ENCODE measurements around the gene FOXD1.
A peak's percentile ranks its signal among the peaks of the same experiment; 100 is the strongest.

Gene FOXD1

GRCh38 chr5:73441378-73441777, 7.2 kb downstream of the FOXD1 start:
- H3K4me3 ChIP-seq (ENCODE audit: low read length in 2 of 2) = no peak overlapping the region
- H3K36me3 ChIP-seq (ENCODE audit: control insufficient read depth in 2 of 2, insufficient read depth in 2 of 2, low read length in 2 of 2) = no peaks in the 10 kb centered on the region
- no peaks in the 10 kb centered on the region for H3K9me3 ChIP-seq (ENCODE audit: control insufficient read depth in 2 of 2, low read length in 2 of 2)
- no peak overlapping the region for H3K27ac ChIP-seq (ENCODE audit: low read depth in 2 of 2, low read length in 2 of 2)
- peaks cover 9 to 12% of the 10 kb centered on the region in 2 donors for H3K4me1 ChIP-seq (ENCODE audit: control insufficient read depth in 2 of 2, insufficient read depth in 2 of 2, low read length in 2 of 2)
- H3K9ac ChIP-seq (ENCODE audit: low read depth in 1 of 2, low read length in 2 of 2) = no peak overlapping the region
- H3K27me3 ChIP-seq (ENCODE audit: control insufficient read depth in 2 of 2, insufficient read depth in 2 of 2, low read length in 2 of 2) = peaks cover 83 to 96% of the 10 kb centered on the region in 2 donors

- Histone ChIP-seq H3K9me3 (ENCODE audit: control insufficient read depth in 2 of 2, low read length in 2 of 2) (no peaks in the 10 kb centered on the region), H3K4me1 (ENCODE audit: control insufficient read depth in 2 of 2, insufficient read depth in 2 of 2, low read length in 2 of 2) (peaks cover 9 to 12% of the 10 kb centered on the region in 2 donors), H3K9ac (ENCODE audit: low read depth in 1 of 2, low read length in 2 of 2) (no peak overlapping the region)
These were observed 8.3 kb downstream of the FOXD1 start for GRCh38 chr5:73440262-73440661.

GRCh38 chr5:73438645-73439470, 9.7 kb downstream of the FOXD1 start:
- H3K9ac ChIP-seq (ENCODE audit: low read depth in 1 of 2, low read length in 2 of 2) = no peak overlapping the region
- H3K27me3 ChIP-seq (ENCODE audit: control insufficient read depth in 2 of 2, insufficient read depth in 2 of 2, low read length in 2 of 2) = peaks cover 72 to 94% of the 10 kb centered on the region in 2 donors
- H3K4me3 ChIP-seq (ENCODE audit: low read length in 2 of 2) = no peak overlapping the region
- H3K27ac ChIP-seq (ENCODE audit: low read depth in 2 of 2, low read length in 2 of 2) = no peak overlapping the region
- no peaks in the 10 kb centered on the region for H3K9me3 ChIP-seq (ENCODE audit: control insufficient read depth in 2 of 2, low read length in 2 of 2)
- H3K36me3 ChIP-seq (ENCODE audit: control insufficient read depth in 2 of 2, insufficient read depth in 2 of 2, low read length in 2 of 2) = no peaks in the 10 kb centered on the region
- H3K4me1 ChIP-seq (ENCODE audit: control insufficient read depth in 2 of 2, insufficient read depth in 2 of 2, low read length in 2 of 2) = peaks cover 9 to 12% of the 10 kb centered on the region in 2 donors

More at GRCh38 chr5:73440262-73440661, 8.3 kb downstream of the FOXD1 start:
- peaks cover 80 to 96% of the 10 kb centered on the region in 2 donors for H3K27me3 ChIP-seq (ENCODE audit: control insufficient read depth in 2 of 2, insufficient read depth in 2 of 2, low read length in 2 of 2)
- H3K4me3 ChIP-seq (ENCODE audit: low read length in 2 of 2) = no peak overlapping the region
- no peaks in the 10 kb centered on the region for H3K36me3 ChIP-seq (ENCODE audit: control insufficient read depth in 2 of 2, insufficient read depth in 2 of 2, low read length in 2 of 2)
- no peak overlapping the region for H3K27ac ChIP-seq (ENCODE audit: low read depth in 2 of 2, low read length in 2 of 2)

- Histone ChIP-seq H3K27ac (ENCODE audit: low read depth in 2 of 2, low read length in 2 of 2) (no peak overlapping the region), H3K9me3 (ENCODE audit: control insufficient read depth in 2 of 2, low read length in 2 of 2) (no peaks in the 10 kb centered on the region), H3K9ac (ENCODE audit: low read depth in 1 of 2, low read length in 2 of 2) (no peak overlapping the region), H3K36me3 (ENCODE audit: control insufficient read depth in 2 of 2, insufficient read depth in 2 of 2, low read length in 2 of 2) (no peaks in the 10 kb centered on the region), H3K4me1 (ENCODE audit: control insufficient read depth in 2 of 2, insufficient read depth in 2 of 2, low read length in 2 of 2) (peaks cover 9 to 12% of the 10 kb centered on the region in 2 donors), H3K27me3 (ENCODE audit: control insufficient read depth in 2 of 2, insufficient read depth in 2 of 2, low read length in 2 of 2) (peaks cover 70 to 93% of the 10 kb centered on the region in 2 donors), H3K4me3 (ENCODE audit: low read length in 2 of 2) (no peak overlapping the region)
These were observed 10.6 kb downstream of the FOXD1 start for GRCh38 chr5:73437777-73438644.

GRCh38 chr5:73437101-73437776, 11.3 kb downstream of the FOXD1 start:
- no peaks in the 10 kb centered on the region for H3K9me3 ChIP-seq (ENCODE audit: control insufficient read depth in 2 of 2, low read length in 2 of 2)
- H3K27me3 ChIP-seq (ENCODE audit: control insufficient read depth in 2 of 2, insufficient read depth in 2 of 2, low read length in 2 of 2) = peaks cover 64 to 91% of the 10 kb centered on the region in 2 donors
- H3K36me3 ChIP-seq (ENCODE audit: control insufficient read depth in 2 of 2, insufficient read depth in 2 of 2, low read length in 2 of 2) = no peaks in the 10 kb centered on the region
- H3K4me1 ChIP-seq (ENCODE audit: control insufficient read depth in 2 of 2, insufficient read depth in 2 of 2, low read length in 2 of 2) = peaks cover 9 to 12% of the 10 kb centered on the region in 2 donors
- peak overlapping the region in 1 of 2 donors; percentile 28 for H3K9ac ChIP-seq (ENCODE audit: low read depth in 1 of 2, low read length in 2 of 2)
- H3K4me3 ChIP-seq (ENCODE audit: low read length in 2 of 2) = peak overlapping the region; percentile 26 to 49
- no peak overlapping the region for H3K27ac ChIP-seq (ENCODE audit: low read depth in 2 of 2, low read length in 2 of 2)

GRCh38 chr5:73436535-73437100, 12.0 kb downstream of the FOXD1 start:
- Histone ChIP-seq H3K4me3 (ENCODE audit: low read length in 2 of 2) (peak overlapping the region; percentile 26 to 49), H3K36me3 (ENCODE audit: control insufficient read depth in 2 of 2, insufficient read depth in 2 of 2, low read length in 2 of 2) (no peaks in the 10 kb centered on the region), H3K9me3 (ENCODE audit: control insufficient read depth in 2 of 2, low read length in 2 of 2) (no peaks in the 10 kb centered on the region), H3K27me3 (ENCODE audit: control insufficient read depth in 2 of 2, insufficient read depth in 2 of 2, low read length in 2 of 2) (peaks cover 58 to 88% of the 10 kb centered on the region in 2 donors), H3K9ac (ENCODE audit: low read depth in 1 of 2, low read length in 2 of 2) (peak overlapping the region in 1 of 2 donors; percentile 28), H3K27ac (ENCODE audit: low read depth in 2 of 2, low read length in 2 of 2) (no peak overlapping the region), H3K4me1 (ENCODE audit: control insufficient read depth in 2 of 2, insufficient read depth in 2 of 2, low read length in 2 of 2) (peaks cover 9 to 12% of the 10 kb centered on the region in 2 donors)

GRCh38 chr5:73435759-73436534, 12.6 kb downstream of the FOXD1 start:
- H3K9ac ChIP-seq (ENCODE audit: low read depth in 1 of 2, low read length in 2 of 2) = no peak overlapping the region
- H3K27me3 ChIP-seq (ENCODE audit: control insufficient read depth in 2 of 2, insufficient read depth in 2 of 2, low read length in 2 of 2) = peaks cover 56 to 86% of the 10 kb centered on the region in 2 donors
- no peak overlapping the region for H3K4me3 ChIP-seq (ENCODE audit: low read length in 2 of 2)
- no peak overlapping the region for H3K27ac ChIP-seq (ENCODE audit: low read depth in 2 of 2, low read length in 2 of 2)
- no peaks in the 10 kb centered on the region for H3K9me3 ChIP-seq (ENCODE audit: control insufficient read depth in 2 of 2, low read length in 2 of 2)
- H3K36me3 ChIP-seq (ENCODE audit: control insufficient read depth in 2 of 2, insufficient read depth in 2 of 2, low read length in 2 of 2) = no peaks in the 10 kb centered on the region
- H3K4me1 ChIP-seq (ENCODE audit: control insufficient read depth in 2 of 2, insufficient read depth in 2 of 2, low read length in 2 of 2) = peaks cover 9 to 12% of the 10 kb centered on the region in 2 donors

GRCh38 chr5:73434907-73435306, 13.7 kb downstream of the FOXD1 start:
- Histone ChIP-seq H3K4me1 (ENCODE audit: control insufficient read depth in 2 of 2, insufficient read depth in 2 of 2, low read length in 2 of 2) (peaks cover 9 to 12% of the 10 kb centered on the region in 2 donors), H3K9ac (ENCODE audit: low read depth in 1 of 2, low read length in 2 of 2) (no peak overlapping the region), H3K4me3 (ENCODE audit: low read length in 2 of 2) (no peak overlapping the region), H3K27ac (ENCODE audit: low read depth in 2 of 2, low read length in 2 of 2) (no peak overlapping the region), H3K27me3 (ENCODE audit: control insufficient read depth in 2 of 2, insufficient read depth in 2 of 2, low read length in 2 of 2) (peaks cover 47 to 83% of the 10 kb centered on the region in 2 donors), H3K36me3 (ENCODE audit: control insufficient read depth in 2 of 2, insufficient read depth in 2 of 2, low read length in 2 of 2) (no peaks in the 10 kb centered on the region), H3K9me3 (ENCODE audit: control insufficient read depth in 2 of 2, low read length in 2 of 2) (no peaks in the 10 kb centered on the region)

- no peak overlapping the region for H3K27ac ChIP-seq (ENCODE audit: low read depth in 2 of 2, low read length in 2 of 2)
- H3K9me3 ChIP-seq (ENCODE audit: control insufficient read depth in 2 of 2, low read length in 2 of 2) = no peaks in the 10 kb centered on the region
- H3K27me3 ChIP-seq (ENCODE audit: control insufficient read depth in 2 of 2, insufficient read depth in 2 of 2, low read length in 2 of 2) = peaks cover 44 to 81% of the 10 kb centered on the region in 2 donors
These were observed 14.1 kb downstream of the FOXD1 start for GRCh38 chr5:73434461-73434860.

More at GRCh38 chr5:73434461-73434860, 14.1 kb downstream of the FOXD1 start:
- Histone ChIP-seq H3K9ac (ENCODE audit: low read depth in 1 of 2, low read length in 2 of 2) (no peak overlapping the region), H3K36me3 (ENCODE audit: control insufficient read depth in 2 of 2, insufficient read depth in 2 of 2, low read length in 2 of 2) (no peaks in the 10 kb centered on the region), H3K4me1 (ENCODE audit: control insufficient read depth in 2 of 2, insufficient read depth in 2 of 2, low read length in 2 of 2) (peaks cover 9 to 12% of the 10 kb centered on the region in 2 donors), H3K4me3 (ENCODE audit: low read length in 2 of 2) (no peak overlapping the region)
